SH-SY5Y (cell line): ENCODE measurements around the gene GAK.

Experiments used
- GATA2 ChIP-seq: IDR thresholded peaks from 2 replicates; pipeline ENCODE4 v1.6.1; 2011; ENCODE audit warnings: mild to moderate bottlenecking, low read depth, low read length
- GATA3 ChIP-seq: IDR thresholded peaks from 2 replicates; pipeline ENCODE4 v1.6.1; 2011; ENCODE audit warnings: low read depth, mild to moderate bottlenecking, low read length, moderate library complexity

DNA sequence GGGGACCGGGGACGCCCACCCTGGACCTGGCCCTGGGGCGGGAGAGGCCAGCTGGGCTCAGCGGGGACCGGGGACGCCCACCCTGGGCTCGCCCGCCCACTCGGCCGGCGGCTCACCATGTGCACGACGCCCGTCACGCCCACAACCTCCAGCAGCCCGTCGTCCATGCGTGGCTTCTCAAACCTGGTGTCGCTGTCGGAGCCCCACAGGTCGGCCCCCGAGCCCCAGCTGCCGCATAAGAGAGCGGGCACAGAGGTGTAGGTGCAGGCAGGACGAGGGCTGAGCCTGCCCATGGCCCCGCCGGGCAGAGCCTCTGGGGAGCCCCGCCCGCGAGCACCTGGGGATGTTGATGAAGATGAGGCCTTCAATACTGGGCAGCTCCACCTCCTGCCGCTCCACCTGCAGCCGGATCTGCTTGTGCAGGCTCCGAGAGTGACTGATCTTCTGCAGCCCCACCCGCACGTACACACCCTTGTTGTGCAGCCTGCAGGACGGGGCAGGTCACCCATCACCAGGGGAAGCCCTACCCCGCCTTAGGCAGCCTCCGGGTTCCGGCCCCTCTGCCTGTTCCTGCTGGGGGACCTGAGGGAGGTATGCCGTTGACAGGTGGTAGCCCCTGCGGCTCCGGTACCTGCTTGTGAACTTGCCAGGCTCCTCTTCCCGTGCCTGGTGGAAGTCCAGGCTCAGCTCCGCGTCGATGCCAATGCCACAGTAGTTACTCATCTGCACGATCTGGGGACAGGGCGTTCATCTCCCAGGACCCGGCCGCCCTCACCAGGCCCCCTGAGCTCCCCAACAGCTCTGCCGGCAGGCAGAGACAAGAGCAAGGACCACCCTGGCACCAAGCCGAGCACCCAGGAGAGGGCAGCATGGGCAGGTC lies 29.5 kb upstream of the GAK start:
- no peak for TF ChIP-seq GATA2
- TF ChIP-seq GATA3: no peak
